Ovary (tissue), 9 donors: ENCODE results near the gene HEPN1. TPM values are rescaled to one million over a fixed set of nuclear protein-coding genes. Genes with fewer than 3 reads are reported as not detected.

Experiments used
- DNase-seq, 5 donors: peaks; one replicate each; pipeline ENCODE4 v3.0.0-alpha.2; 2019 to 2020
- H3K27ac ChIP-seq, 2 donors: fragments of 200-600 bp; one replicate each; pipeline versions ENCODE4 v1.5.1 to v1.8.0; 2019 to 2022
- H3K27me3 ChIP-seq: fragments of 200-600 bp; one replicate; pipeline ENCODE4 v1.8.0; 2022
- H3K36me3 ChIP-seq: fragments of 200-600 bp; sonication (generic); one replicate; pipeline ENCODE4 v1.5.1; 2019
- H3K4me1 ChIP-seq: one replicate; pipeline ENCODE4 v1.8.1; 2013; ENCODE audit warnings: mild to moderate bottlenecking, moderate library complexity; ENCODE audit not compliant: insufficient read depth
- H3K4me3 ChIP-seq: fragments of 200-600 bp; sonication (generic); one replicate; pipeline ENCODE4 v1.5.1; 2017
- H3K9me3 ChIP-seq, 2 donors: fragments of 200-600 bp in 1 of 2; sonication (generic) in 1 of 2; one replicate each; pipeline versions ENCODE4 v1.5.1 to v1.8.1; 2013 to 2019; ENCODE audit warnings: mild to moderate bottlenecking in 1 of 2, moderate library complexity in 1 of 2
- EP300 ChIP-seq: sonication (generic); formaldehyde crosslinking; IDR thresholded peaks from one replicate; pipeline ENCODE4 v1.6.1; 2017; ENCODE audit warnings: antibody characterized with exemption
- POLR2A ChIP-seq: fragments of 450-650 bp; IDR thresholded peaks from one replicate; pipeline ENCODE4 v1.6.1; 2017; ENCODE audit warnings: antibody characterized with exemption, mild to moderate bottlenecking, moderate library complexity
- WGBS, 3 donors: extraction: QIAGEN DNeasy Blood & Tissue Kit in 1 of 3; methylation state at CpG; one replicate each; pipeline versions ENCODE4 v1.1.5 to v1.1.7; 2013 to 2017; 5-methylcytosine and 5-hydroxymethylcytosine counted together
- intact Hi-C, 4 donors: fragments of 100-400 bp; cut with DNase I; formaldehyde crosslinking; loops; one replicate each; pipeline versions ENCODE4 v1.11.0 to v1.15.1; 2022 to 2023
- polyA plus RNA-seq, 2 donors: library from polyadenylated mRNA; stranded (reverse); fragments of 200-250 nt in 1 of 2; fragments of 350-450 nt in 1 of 2; fragmentation: Illumina TruSeq in 1 of 2; extraction: RNeasy Lipid Tissue Mini Kit (QIAGEN cat#74804) in 1 of 2; gene quantifications; one replicate each; pipeline ENCODE4 v1.2.3, GENCODE V29; 2013 to 2014
- total RNA-seq, 7 donors: library from RNA; depleted of rRNA in 2 of 7; stranded (reverse); fragments of >200 nt in 2 of 7; fragmentation: NEBNext Ultra II Directional in 3 of 7; extraction: Animal tissue kit (Norgen Biotek cat#: 25700) in 3 of 7; gene quantifications; one replicate each; pipeline versions ENCODE4 v1.1.0 to v1.2.4, GENCODE V29; 2016 to 2023
- TF ChIP-seq, protein P1 (sequence below), 3 donors: fragments of 450-650 bp in 2 of 3; fragments of 200-600 bp in 1 of 3; IDR thresholded peaks; one replicate each; pipeline versions ENCODE4 v1.5.1 to v1.8.0; 2016 to 2022; ENCODE audit warnings: antibody characterized with exemption in 3 of 3, mild to moderate bottlenecking in 1 of 3
- donor health status: DM: no; HTN: no; CAD: no; lungs with moderate emphysema.
- donor health status: DM: no; HTN: no; CAD: no.
- donor health status: Bipolar disorder and iron deficiency.
- donor health status: DM: yes; HTN: yes; CAD: no.
- donor health status: DM: no; HTN: no; CAD: no.
- donor health status: DM: yes; HTN: yes; CAD: no.

HEPN1 gene
- total and polyA plus RNA-seq, 9 donors: 0.24 to 0.48 TPM; not detected in 7

DNA sequence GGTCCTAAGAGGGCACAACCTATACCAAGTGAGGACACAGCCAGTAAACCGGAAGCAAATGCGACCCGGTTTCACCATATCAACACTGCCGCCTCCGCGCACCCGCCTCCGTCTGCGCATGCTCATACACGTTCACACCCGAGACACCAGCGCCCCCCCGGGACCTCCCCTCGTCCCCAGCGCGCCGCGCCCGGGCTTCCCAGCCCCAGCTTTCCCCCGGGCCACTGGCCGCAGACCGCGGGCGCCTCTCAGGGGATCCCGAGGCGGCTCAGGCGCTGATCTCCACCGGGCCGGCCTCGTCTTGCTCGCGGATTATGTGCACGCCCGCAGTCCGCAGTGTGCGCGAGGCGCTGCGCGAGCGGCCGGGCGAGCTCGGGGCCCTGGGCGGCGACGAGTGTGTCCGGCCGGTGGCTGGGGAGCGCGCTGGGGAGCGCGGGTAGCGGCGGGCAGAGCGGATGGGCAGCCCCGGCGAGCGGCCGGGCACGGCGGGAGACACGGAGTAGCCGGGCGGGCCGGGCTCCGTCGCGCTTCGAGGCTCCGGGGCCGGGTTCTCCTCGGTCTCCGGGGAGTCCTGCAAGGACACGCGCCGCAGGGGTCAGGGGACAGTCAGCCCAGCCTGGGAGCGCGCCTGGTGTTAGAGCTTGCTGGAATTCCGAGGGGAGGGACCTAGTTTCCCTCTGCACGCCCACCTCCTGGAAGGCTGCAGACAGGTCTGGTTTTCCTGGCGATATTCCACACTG is 2.0 kb downstream of the HEPN1 start:
- H3K27me3 ChIP-seq: no peaks in the 10 kb centered on the region
- no peaks in the 10 kb centered on the region for H3K36me3 ChIP-seq
- DNase-seq: peak; percentile 82 to 89 (median 86)
- peak overlapping the region; percentile 37 for H3K4me3 ChIP-seq
- H3K9me3 ChIP-seq: no peaks in the 10 kb centered on the region
- 4 to 10% (median 7%) methylated on average over 58 to 82 of the region's 82 CpGs for WGBS, 3 donors
- H3K27ac ChIP-seq: no peak overlapping the region
- TF ChIP-seq POLR2A (no peak), EP300 (no peak)
- TF ChIP-seq, protein P1, sequence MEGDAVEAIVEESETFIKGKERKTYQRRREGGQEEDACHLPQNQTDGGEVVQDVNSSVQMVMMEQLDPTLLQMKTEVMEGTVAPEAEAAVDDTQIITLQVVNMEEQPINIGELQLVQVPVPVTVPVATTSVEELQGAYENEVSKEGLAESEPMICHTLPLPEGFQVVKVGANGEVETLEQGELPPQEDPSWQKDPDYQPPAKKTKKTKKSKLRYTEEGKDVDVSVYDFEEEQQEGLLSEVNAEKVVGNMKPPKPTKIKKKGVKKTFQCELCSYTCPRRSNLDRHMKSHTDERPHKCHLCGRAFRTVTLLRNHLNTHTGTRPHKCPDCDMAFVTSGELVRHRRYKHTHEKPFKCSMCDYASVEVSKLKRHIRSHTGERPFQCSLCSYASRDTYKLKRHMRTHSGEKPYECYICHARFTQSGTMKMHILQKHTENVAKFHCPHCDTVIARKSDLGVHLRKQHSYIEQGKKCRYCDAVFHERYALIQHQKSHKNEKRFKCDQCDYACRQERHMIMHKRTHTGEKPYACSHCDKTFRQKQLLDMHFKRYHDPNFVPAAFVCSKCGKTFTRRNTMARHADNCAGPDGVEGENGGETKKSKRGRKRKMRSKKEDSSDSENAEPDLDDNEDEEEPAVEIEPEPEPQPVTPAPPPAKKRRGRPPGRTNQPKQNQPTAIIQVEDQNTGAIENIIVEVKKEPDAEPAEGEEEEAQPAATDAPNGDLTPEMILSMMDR (IDR thresholded peaks at IDR 0.05): no peak
- peaks cover 5% of the 10 kb centered on the region for H3K4me1 ChIP-seq
- intact Hi-C loops: no loop called here

DNA sequence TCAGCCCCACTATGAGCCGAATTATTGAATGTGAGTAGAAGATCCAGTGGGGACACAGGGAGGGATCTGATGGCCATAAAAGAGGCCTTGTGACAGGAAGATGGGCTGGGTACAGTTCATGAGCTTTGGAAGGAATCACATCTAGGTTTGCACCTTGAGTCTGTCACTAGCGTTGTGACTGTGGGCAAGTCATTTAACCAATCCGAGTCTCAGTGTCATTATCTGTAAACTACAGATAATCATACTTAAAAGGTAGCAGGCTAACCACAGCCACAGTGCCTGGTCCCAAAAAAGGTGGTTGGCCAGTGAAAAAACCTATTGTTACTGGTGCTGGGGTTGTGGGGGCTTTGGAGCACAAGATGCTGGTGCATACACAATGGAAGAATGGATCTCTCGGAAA is 3.8 kb downstream of the HEPN1 start:
- intact Hi-C loops: no loop called here
- H3K4me1 ChIP-seq: peaks cover 5% of the 10 kb centered on the region
- H3K27me3 ChIP-seq: no peaks in the 10 kb centered on the region
- WGBS, 3 donors: 87 to 91% (median 90%) methylated on average over 4 of the region's 4 CpGs
- no peak overlapping the region for H3K4me3 ChIP-seq
- no peaks in the 10 kb centered on the region for H3K36me3 ChIP-seq
- TF ChIP-seq, protein P1 (IDR thresholded peaks at IDR 0.05): no peak
- no peak for TF ChIP-seq POLR2A
- no peak overlapping the region for H3K27ac ChIP-seq
- no peak for DNase-seq
- no peaks in the 10 kb centered on the region for H3K9me3 ChIP-seq

DNA sequence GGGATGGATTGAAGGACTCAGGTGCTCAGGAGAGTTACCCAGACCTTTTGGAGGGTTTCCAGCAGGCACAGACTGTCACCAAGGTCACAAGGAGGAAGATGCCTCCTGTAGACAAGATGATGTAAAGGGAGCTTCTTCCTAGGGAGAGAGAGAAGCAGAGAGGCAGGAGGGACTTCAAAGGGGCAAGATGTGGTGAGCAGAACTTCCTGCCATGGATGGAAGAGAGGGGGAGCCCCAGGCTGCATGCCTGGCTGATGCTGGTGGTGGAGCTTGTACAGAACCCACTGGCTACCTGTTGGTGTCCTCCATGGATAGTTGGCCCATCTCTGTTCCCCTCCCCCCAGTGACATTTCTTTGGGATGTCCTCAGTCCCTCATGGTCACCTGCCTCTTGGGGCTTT is 4.2 kb downstream of the HEPN1 start:
- H3K36me3 ChIP-seq: no peaks in the 10 kb centered on the region
- no peaks in the 10 kb centered on the region for H3K27me3 ChIP-seq
- no peak overlapping the region for H3K27ac ChIP-seq
- intact Hi-C loops: no loop called here
- TF ChIP-seq, protein P1 (IDR thresholded peaks at IDR 0.05): no peak
- TF ChIP-seq POLR2A: no peak
- TF ChIP-seq EP300: no peak
- H3K9me3 ChIP-seq: no peaks in the 10 kb centered on the region
- no peak overlapping the region for H3K4me3 ChIP-seq
- DNase-seq: no peak
- peaks cover 5% of the 10 kb centered on the region for H3K4me1 ChIP-seq

DNA sequence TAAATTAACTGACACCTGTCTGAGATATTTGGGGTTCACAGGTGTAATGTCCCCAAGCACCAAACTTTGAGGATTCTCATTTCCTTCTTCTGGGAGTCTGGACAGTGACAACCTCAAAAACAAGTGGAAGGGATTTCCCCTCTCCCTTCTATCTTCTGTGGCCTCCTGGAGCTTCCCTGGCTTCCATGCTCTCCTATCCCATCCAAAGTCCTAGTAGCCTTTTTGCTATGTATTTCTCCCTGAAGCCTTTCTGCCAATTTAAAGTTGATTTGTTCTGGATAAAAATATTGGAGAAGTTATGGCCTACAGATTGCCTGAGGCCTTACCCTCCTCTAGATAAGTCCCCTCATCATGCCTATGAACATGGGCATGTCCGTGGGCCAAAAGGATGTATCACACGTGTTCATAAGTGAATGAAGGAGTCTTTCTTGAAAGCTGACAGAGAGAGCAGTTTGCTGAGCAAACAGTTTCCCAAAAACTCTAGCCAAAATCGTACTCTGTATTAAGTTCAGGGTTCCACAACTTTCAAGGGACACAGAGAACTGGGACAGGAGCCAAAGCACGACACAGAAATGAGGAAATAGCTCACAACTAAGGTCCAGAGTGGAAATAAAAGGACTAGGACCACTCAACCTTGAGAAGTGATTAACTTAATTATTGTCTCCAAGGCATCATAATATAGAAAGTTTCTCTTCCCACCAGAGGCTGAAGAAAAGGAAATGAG is 10.1 kb downstream of the HEPN1 start:
- no peak for TF ChIP-seq POLR2A
- 48 to 61% (median 52%) methylated on average over 4 of the region's 4 CpGs for WGBS, 3 donors
- no peak for DNase-seq
- no peaks in the 10 kb centered on the region for H3K36me3 ChIP-seq
- H3K27ac ChIP-seq: no peak overlapping the region
- H3K9me3 ChIP-seq: no peaks in the 10 kb centered on the region
- H3K4me3 ChIP-seq: no peak overlapping the region
- no peaks in the 10 kb centered on the region for H3K27me3 ChIP-seq
- intact Hi-C loops: no loop called here
- no peaks in the 10 kb centered on the region for H3K4me1 ChIP-seq

DNA sequence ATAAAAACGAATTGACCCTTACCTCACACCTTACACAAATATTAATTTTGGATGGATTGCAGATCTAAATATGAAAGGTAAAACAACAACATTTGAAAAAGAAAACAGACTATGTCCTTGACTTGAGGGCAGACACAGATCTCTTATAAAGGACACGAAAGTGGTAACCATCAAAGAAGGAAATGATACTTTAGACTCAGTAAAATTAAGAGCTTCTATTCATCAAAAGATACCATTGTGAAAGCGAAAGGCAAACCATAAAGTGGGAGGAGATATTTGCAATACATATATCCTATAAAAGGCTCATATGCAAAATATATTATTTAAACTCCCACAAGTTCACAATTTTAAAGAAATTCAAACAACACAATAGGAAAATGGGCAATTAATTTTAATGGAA is 11.7 kb downstream of the HEPN1 start:
- intact Hi-C loops: loop anchor here in 1 of 4 donors (1.0 kb wide), 1 partner anchor 10 kb away; no protein-coding TSS in a partner anchor
- WGBS, 3 donors: 69 to 77% (median 71%) methylated on average over 3 of the region's 3 CpGs
- no peak for TF ChIP-seq EP300
- TF ChIP-seq POLR2A: no peak
- TF ChIP-seq, protein P1 (IDR thresholded peaks at IDR 0.05): no peak
- H3K27me3 ChIP-seq: no peaks in the 10 kb centered on the region
- H3K4me3 ChIP-seq: no peak overlapping the region
- no peaks in the 10 kb centered on the region for H3K36me3 ChIP-seq
- no peak for DNase-seq
- no peaks in the 10 kb centered on the region for H3K4me1 ChIP-seq
- H3K9me3 ChIP-seq: no peaks in the 10 kb centered on the region
- H3K27ac ChIP-seq: no peak overlapping the region
